Progenitor cell of endocrine pancreas (in vitro differentiated cells): ENCODE data around the gene CRELD2. TPM values are rescaled to one million over a fixed set of nuclear protein-coding genes. Genes with fewer than 3 reads are reported as not detected.

Experiments used
- DNase-seq: peaks from one replicate; pipeline ENCODE4 v3.0.0; 2021; ENCODE audit warnings: low spot score; ENCODE audit not compliant: unreplicated experiment
- H3K27ac Mint-ChIP-seq: 2 replicates; pipeline ENCODE4 v1.8.0; 2021; ENCODE audit warnings: mild to moderate bottlenecking, moderate library complexity, mixed read lengths
- H3K27me3 Mint-ChIP-seq: 2 replicates; pipeline ENCODE4 v1.8.0; 2021; ENCODE audit warnings: mixed read lengths
- H3K36me3 Mint-ChIP-seq: 2 replicates; pipeline ENCODE4 v1.8.0; 2022; ENCODE audit warnings: mixed read lengths; ENCODE audit not compliant: insufficient read depth
- H3K4me1 Mint-ChIP-seq: 2 replicates; pipeline ENCODE4 v1.8.0; 2021; ENCODE audit warnings: low read depth, mixed read lengths
- H3K4me3 Mint-ChIP-seq: 2 replicates; pipeline ENCODE4 v1.8.0; 2021; ENCODE audit warnings: low read depth, mild to moderate bottlenecking, moderate library complexity, mixed read lengths
- H3K9me3 Mint-ChIP-seq: 2 replicates; pipeline ENCODE4 v1.8.0; 2021; ENCODE audit warnings: low read depth, mixed read lengths
- total RNA-seq: library from RNA; stranded (reverse); gene quantifications from 2 replicates; pipeline ENCODE4 v1.2.1, GENCODE V29; 2021
- TF ChIP-seq, protein P1 (sequence below): fragments of 200-600 bp; sonication (generic); IDR thresholded peaks from one replicate; pipeline ENCODE4 v1.5.0; 2021; ENCODE audit warnings: antibody characterized with exemption, mild to moderate bottlenecking; ENCODE audit not compliant: unreplicated experiment

CRELD2 gene
- total RNA-seq, 1 donor from 2014 or later: 42.2 TPM

DNA sequence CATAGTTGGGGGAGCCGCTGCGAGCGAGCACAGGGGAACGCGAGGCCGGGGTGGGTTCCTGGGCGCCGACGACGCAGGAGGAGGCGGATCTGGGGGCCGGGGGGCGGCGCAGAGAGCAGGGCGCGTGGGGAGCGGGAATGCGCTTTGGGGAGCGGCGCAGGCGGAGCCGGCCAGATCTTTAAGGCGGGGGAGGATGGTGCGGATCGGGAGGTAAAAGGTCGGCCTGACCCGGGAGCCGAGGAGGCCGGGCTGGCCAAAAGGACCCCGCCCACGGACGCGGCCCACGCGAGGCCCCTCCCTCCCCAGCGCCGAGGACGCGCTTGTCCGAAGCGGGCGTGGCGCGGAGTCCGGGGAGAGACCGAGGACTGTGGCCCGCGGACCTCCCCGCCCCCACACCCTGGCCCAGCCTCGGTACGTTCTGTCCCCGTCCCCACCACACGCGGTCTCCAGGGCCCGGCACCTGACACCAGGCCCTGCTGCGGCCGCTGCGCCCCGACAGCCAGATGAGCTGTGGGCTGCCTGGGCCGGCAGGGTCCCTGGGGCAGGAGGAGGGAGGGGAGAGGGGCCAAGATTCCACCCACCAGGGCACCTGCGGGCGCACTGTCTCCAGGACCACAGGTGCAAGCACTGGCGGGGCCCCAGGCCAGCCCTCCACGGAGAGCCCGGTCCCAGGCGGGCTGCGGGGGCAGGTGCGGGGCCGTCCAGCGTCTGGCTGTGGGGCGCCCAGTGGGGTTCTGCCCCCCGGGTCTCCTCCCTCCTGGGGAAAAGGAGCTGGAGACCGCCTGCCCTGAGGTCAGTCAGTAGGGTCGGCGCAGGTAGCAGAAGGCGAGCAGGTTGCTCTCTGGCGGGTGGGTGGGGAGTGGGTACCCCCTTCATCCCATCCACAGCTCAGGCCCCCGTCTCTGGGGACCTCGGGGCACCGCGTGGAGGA, 53.1 kb downstream of the CRELD2 start:
- H3K9me3 Mint-ChIP-seq: no peaks in the 10 kb centered on the region
- peak overlapping the region; percentile 96 for H3K27ac Mint-ChIP-seq
- DNase-seq: no peak
- peaks cover 14% of the 10 kb centered on the region for H3K27me3 Mint-ChIP-seq
- peaks cover 6% of the 10 kb centered on the region for H3K4me1 Mint-ChIP-seq
- TF ChIP-seq, protein P1, sequence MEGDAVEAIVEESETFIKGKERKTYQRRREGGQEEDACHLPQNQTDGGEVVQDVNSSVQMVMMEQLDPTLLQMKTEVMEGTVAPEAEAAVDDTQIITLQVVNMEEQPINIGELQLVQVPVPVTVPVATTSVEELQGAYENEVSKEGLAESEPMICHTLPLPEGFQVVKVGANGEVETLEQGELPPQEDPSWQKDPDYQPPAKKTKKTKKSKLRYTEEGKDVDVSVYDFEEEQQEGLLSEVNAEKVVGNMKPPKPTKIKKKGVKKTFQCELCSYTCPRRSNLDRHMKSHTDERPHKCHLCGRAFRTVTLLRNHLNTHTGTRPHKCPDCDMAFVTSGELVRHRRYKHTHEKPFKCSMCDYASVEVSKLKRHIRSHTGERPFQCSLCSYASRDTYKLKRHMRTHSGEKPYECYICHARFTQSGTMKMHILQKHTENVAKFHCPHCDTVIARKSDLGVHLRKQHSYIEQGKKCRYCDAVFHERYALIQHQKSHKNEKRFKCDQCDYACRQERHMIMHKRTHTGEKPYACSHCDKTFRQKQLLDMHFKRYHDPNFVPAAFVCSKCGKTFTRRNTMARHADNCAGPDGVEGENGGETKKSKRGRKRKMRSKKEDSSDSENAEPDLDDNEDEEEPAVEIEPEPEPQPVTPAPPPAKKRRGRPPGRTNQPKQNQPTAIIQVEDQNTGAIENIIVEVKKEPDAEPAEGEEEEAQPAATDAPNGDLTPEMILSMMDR: no peak
- no peaks in the 10 kb centered on the region for H3K36me3 Mint-ChIP-seq
- peak overlapping the region; percentile 62 for H3K4me3 Mint-ChIP-seq

DNA sequence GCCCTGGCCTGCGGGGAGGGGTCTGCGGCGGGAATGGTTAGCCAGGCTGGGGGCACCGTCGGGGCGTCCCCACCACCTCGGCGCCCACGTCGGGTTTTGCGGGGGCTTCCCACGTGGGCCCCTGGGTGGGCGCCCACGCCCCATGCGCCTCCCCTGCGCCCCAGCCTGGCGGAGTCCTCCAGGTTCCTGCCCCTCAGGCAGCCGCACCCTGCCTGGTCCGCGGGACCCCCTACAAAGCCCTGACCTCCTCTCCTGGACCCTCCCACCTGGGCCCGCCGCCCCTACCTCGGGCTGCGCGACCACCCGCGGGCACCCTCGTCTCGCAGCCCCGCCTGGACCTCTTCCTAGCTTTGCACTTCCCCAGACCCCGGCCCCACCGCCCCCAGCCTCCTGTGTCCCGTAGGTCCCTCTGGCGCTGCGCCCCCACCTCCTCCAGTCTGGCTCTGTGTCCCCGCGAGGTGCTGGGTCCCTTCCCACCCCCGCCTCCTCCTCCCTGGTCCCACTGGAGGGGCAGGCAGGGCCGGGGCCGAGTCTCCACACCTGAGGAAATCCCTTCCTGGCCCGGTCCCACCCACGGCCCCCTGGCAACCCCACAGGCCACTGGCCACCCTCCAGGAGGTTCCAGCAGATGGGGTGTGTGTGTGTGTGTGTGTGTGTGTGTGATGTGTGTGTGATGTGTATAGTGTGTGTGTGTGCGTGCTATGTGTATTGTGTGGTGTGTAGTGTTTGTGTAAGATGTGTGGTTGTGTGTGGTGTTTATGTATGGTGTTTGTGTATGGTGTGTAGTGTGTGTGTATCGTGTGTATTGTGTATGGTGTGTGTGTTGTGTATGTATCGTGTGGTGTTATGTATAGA, 54.0 kb downstream of the CRELD2 start:
- no peak for DNase-seq
- TF ChIP-seq, protein P1: no peak

DNA sequence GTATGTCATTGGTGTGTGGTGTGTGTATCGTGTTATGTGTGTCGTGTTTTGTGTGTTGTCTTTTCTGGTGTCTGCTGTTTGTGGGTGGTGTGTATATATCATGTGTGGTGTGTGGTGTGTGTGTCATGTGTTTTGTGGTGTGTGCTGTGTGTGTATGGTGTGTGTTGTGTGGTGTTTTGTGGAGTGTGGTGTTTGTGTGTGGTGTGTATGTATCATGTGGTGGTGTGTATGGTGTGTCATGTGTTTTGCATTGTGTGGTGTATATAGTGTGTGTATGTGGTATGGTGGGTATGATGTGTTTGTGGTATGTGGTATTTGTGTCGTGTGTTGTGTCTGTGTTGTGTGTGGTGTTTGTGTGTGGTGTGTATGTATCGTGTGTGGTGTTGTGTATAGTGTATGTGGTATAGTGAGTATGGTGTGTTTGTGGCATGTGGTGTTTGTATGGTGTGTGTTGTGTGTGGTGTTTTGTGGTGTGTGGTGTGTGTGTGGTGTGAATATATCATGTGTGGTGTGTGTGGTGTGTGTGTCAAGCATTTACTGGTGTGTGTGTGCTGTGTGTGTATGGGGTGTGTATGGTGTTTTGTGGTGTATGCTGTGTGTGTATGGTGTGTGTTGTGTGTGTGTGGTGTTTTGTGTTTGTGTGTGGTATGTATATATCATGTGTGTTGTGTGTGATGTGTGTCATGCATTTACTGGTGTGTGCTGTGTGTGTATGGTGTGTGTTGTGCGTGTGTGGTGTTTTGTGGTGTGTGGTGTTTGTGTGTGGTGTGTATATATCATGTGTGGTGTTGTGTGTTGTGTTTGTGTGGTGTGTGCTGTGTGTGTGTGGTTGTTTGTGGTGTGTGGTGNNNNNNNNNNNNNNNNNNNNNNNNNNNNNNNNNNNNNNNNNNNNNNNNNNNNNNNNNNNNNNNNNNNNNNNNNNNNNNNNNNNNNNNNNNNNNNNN, 54.9 kb downstream of the CRELD2 start:
- peaks cover 4% of the 10 kb centered on the region for H3K4me1 Mint-ChIP-seq
- DNase-seq: no peak
- H3K9me3 Mint-ChIP-seq: no peaks in the 10 kb centered on the region
- TF ChIP-seq, protein P1: no peak
- H3K4me3 Mint-ChIP-seq: no peak overlapping the region
- H3K27me3 Mint-ChIP-seq: peaks cover 20% of the 10 kb centered on the region
- no peak overlapping the region for H3K27ac Mint-ChIP-seq
- H3K36me3 Mint-ChIP-seq: no peaks in the 10 kb centered on the region

More for the DNA sequence above, 54.0 kb downstream of the CRELD2 start:
- no peak overlapping the region for H3K27ac Mint-ChIP-seq
- peaks cover 6% of the 10 kb centered on the region for H3K4me1 Mint-ChIP-seq
- no peaks in the 10 kb centered on the region for H3K36me3 Mint-ChIP-seq
- peaks cover 19% of the 10 kb centered on the region for H3K27me3 Mint-ChIP-seq
- H3K9me3 Mint-ChIP-seq: no peaks in the 10 kb centered on the region
- no peak overlapping the region for H3K4me3 Mint-ChIP-seq

DNA sequence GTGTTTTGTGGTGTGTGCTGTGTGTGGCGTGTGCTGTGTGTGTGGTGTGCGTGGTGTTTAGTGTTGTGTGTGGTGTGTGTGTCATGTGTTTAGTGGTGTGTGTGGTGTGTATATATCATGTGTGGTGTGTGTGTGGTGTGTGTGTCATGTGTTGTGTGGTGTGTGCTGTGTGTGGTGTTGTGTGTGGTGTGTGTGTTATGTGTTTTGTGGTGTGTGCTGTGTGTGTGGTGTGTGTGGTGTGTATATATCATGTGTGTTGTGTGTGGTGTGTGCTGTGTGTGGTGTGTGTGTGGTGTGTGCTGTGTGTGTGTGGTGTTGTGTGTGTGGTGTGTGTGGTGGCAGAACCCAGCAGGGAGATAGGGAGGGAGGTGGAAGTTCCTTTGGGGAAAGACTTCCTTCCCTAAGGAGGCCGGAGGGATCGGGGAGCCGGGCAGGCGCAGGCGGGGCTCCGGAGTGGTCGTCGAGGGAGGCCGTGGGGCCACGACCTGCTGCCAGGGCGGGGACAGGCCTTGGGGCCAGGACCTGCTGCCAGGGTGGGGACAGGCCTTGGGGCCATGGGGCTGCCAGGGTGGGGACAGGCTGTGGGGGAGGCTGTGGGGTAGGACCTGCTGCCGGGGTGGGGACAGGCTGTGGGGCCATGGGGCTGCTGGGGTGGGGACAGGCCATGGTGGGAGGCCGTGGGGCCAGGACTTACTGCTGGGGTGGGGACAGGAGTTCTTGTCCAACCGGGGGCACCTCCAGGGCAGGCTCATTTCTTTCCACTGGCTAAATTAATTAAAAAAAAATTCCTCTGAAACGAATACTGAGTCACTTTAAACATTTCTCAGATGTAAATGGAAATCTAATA, 57.3 kb downstream of the CRELD2 start:
- no peak overlapping the region for H3K4me3 Mint-ChIP-seq
- peaks cover 28% of the 10 kb centered on the region for H3K27me3 Mint-ChIP-seq
- no peak overlapping the region for H3K27ac Mint-ChIP-seq
- H3K9me3 Mint-ChIP-seq: peaks cover 8% of the 10 kb centered on the region
- DNase-seq: no peak
- TF ChIP-seq, protein P1: no peak
- peaks cover under 1% of the 10 kb centered on the region for H3K4me1 Mint-ChIP-seq
- peaks cover 6% of the 10 kb centered on the region for H3K36me3 Mint-ChIP-seq
